Measurements from ENCODE around the gene CYFIP2. TPM values are rescaled to one million over a fixed set of nuclear protein-coding genes. Genes with fewer than 3 reads are reported as not detected.
A peak's percentile ranks its signal among the peaks of the same experiment; 100 is the strongest.

Gene CYFIP2
- total RNA-seq, result 93.5 and 99.9 TPM in 2 replicates

DNA sequence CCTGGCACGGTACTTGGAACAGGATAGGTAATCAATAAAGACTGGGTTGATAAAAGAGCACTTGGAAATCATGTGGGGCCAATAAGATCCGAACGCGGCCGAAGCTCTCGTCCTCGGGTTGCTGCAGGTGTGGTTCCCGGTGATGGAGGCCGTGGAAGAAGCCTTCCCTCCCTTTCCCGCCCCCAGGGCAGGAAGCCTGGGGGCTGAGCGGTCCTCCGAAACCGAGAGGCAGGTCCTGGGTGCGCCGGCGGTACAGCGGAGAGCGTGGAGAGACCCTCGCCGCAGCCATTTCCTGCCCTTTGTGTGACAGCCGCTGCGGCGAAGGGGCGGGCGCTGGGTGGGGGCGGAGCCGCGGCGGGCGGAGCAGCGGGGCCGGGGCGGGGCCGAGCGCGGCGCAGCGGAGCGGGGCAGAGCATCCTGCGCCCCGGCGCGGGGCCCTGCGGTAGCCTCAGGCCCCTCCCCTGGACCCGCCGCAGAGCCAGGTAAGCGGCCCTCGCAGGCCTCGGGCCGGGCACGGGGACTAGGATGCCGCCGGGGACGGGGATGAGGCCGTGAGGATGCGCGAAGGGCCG, at the start of gene CYFIP2:
TSS of gene CYFIP2 (plus strand) at position 410 of the 572 bp plus-strand sequence. CDS start 19,239 bp downstream, outside the sequence.
- Histone ChIP-seq H3K4me3 (ENCODE audit: low read depth, low read length) (peak within 1 kb of the TSS; percentile 71), H3K27me3 (ENCODE audit: control insufficient read depth, insufficient read depth, low read length) (peaks cover 3% of the 10 kb centered on the region), H3K36me3 (ENCODE audit: control insufficient read depth, insufficient read depth, low read length) (no peaks in the 10 kb centered on the region)
- DNase-seq (ENCODE audit: low read depth), result no peak
- no peak for TF ChIP-seq CTCF (IDR thresholded peaks at IDR 0.05; ENCODE audit: insufficient read depth, low read length, poor library complexity, severe bottlenecking)

DNA sequence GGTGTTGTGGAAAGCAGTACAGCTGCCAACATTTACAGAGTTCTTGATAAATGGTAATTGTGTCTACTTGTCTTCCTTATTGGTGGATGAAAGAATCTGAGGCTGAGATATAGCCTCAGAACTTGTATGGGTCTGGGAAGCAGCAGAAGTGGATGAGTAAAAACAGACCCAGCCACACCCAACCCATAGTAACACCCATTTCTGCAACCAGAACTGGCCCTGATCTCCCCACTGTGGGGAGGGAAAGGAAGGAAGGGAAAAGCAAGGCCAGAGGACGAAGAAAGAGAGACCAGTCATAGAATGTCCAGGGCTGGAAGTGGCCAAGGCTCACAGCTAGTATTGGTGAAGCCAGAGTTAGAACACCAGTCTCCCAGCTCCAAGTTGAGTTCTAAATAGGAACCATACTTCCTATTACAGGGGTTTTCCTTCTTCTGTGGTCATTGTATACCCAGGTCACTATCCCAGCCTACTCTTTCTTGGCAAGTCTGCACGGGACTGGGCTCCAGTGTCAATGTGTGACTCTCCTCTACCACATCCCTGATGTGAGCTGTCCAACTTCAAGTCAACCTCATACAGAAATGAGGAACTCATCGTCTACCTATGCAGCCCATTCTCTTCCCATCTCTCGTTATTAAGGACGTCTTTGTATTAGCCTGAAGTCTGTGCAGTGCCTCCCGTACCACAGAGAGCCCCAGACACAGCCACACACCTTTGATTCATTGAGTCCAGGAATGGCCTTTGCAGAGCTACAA, 49.4 kb upstream of the CYFIP2 start:
- Histone ChIP-seq H3K4me3 (ENCODE audit: low read depth, low read length) (no peak overlapping the region), H3K27me3 (ENCODE audit: control insufficient read depth, insufficient read depth, low read length) (no peaks in the 10 kb centered on the region), H3K36me3 (ENCODE audit: control insufficient read depth, insufficient read depth, low read length) (no peaks in the 10 kb centered on the region)
- no peak for TF ChIP-seq CTCF (IDR thresholded peaks at IDR 0.05; ENCODE audit: insufficient read depth, low read length, poor library complexity, severe bottlenecking)
- no peak for DNase-seq (ENCODE audit: low read depth)

- no peak for DNase-seq (ENCODE audit: low read depth)
- Histone ChIP-seq H3K27me3 (ENCODE audit: control insufficient read depth, insufficient read depth, low read length) (no peaks in the 10 kb centered on the region), H3K36me3 (ENCODE audit: control insufficient read depth, insufficient read depth, low read length) (no peaks in the 10 kb centered on the region), H3K4me3 (ENCODE audit: low read depth, low read length) (no peak overlapping the region)
- TF ChIP-seq CTCF (IDR thresholded peaks at IDR 0.05; ENCODE audit: insufficient read depth, low read length, poor library complexity, severe bottlenecking), result no peak
Observed at GRCh38 chr5:157217289-157218024, 48.5 kb upstream of the CYFIP2 start.

DNA sequence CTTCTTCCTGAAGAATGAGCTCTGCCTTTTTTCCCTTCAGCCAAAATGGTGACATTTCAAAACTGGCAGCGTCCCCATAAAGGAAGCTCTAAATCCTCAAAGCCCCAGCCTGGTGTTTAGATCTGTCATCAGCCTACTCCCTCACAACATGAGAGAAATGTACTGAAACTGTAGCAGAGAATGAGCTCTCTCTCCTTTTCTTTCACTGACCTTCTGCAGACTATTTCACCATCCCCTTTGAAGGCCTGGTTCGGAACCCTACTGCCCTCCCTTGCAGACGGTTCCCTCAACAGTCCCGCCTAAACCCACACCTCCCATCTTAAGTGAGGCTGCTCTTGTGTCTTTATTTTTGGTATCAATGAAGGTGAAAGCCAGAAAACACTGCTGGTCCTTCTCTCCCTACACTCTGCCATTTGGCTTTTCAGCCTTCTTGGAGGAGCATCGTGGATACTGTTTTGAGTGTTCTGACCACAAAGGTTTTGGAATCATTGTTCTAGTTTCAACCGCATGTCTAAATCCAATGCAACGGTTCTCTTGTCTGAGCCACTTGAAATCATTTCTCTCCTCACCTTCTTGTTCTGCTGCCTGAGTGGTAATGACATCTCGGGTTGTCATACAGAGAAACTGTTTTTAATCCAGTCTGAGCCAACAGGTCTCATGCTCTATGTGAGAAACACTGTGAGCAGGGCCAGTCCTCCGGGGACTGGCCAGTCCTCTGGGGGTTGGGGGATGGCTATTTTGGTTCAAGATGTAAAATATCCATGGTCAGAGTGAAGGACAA, 46.2 kb upstream of the CYFIP2 start:
- Histone ChIP-seq H3K36me3 (ENCODE audit: control insufficient read depth, insufficient read depth, low read length) (no peaks in the 10 kb centered on the region), H3K4me3 (ENCODE audit: low read depth, low read length) (no peak overlapping the region), H3K27me3 (ENCODE audit: control insufficient read depth, insufficient read depth, low read length) (no peaks in the 10 kb centered on the region)
- no peak for DNase-seq (ENCODE audit: low read depth)
- TF ChIP-seq CTCF (IDR thresholded peaks at IDR 0.05; ENCODE audit: insufficient read depth, low read length, poor library complexity, severe bottlenecking), result no peak

DNA sequence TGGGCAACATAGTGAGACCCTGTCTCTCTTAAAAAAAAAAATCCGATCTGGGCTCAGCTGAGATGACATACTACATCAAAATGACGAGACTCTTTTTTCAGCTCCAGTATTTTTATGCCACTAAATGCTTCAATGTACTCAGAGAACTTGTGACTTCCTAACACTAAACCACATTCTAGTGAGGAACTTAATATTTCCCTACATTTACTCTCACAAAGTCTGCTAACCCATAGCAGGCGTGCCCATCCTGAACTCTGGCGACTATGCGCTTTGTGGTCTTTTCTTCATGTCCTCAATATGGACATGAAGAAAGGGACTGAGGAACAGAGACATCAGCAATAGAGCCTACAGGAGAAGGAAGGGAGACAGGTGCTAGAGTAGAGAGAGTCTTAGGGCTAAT, 44.0 kb upstream of the CYFIP2 start:
- Histone ChIP-seq H3K27me3 (ENCODE audit: control insufficient read depth, insufficient read depth, low read length) (no peaks in the 10 kb centered on the region), H3K4me3 (ENCODE audit: low read depth, low read length) (no peak overlapping the region), H3K36me3 (ENCODE audit: control insufficient read depth, insufficient read depth, low read length) (no peaks in the 10 kb centered on the region)
- TF ChIP-seq CTCF (IDR thresholded peaks at IDR 0.05; ENCODE audit: insufficient read depth, low read length, poor library complexity, severe bottlenecking), result no peak
- DNase-seq (ENCODE audit: low read depth), result no peak
